Colonic mucosa (tissue), 4 donors: ENCODE measurements around the gene TMEM269. TPM values are rescaled to one million over a fixed set of nuclear protein-coding genes. Genes with fewer than 3 reads are reported as not detected.

Experiments
- DNase-seq: peaks from one replicate; pipeline ENCODE4 v3.0.0-alpha.2; 2020
- H3K27ac ChIP-seq: fragments of 200-600 bp; one replicate; pipeline ENCODE4 v1.8.0; 2021
- H3K27me3 ChIP-seq: fragments of 200-600 bp; one replicate; pipeline ENCODE4 v1.8.0; 2021
- H3K36me3 ChIP-seq: fragments of 200-600 bp; one replicate; pipeline ENCODE4 v1.8.0; 2021
- H3K4me1 ChIP-seq: fragments of 200-600 bp; one replicate; pipeline ENCODE4 v1.8.0; 2021; ENCODE audit warnings: mild to moderate bottlenecking
- H3K4me3 ChIP-seq: fragments of 200-600 bp; one replicate; pipeline ENCODE4 v1.8.0; 2021
- H3K9ac ChIP-seq, 2 donors: one replicate each; pipeline ENCODE4 v1.7.0; 2013; ENCODE audit warnings: control low read depth in 2 of 2, low read depth in 2 of 2, low read length in 2 of 2
- H3K9me3 ChIP-seq: fragments of 200-600 bp; one replicate; pipeline ENCODE4 v1.8.0; 2021
- intact Hi-C: fragments of 100-400 bp; cut with DNase I; formaldehyde crosslinking; loops from one replicate; pipeline ENCODE4 v1.14.1; 2022
- total RNA-seq, 2 donors: library from RNA; stranded (reverse); fragmentation: NEBNext Ultra II Directional in 1 of 2; extraction: Animal tissue kit (Norgen Biotek cat#: 25700) in 1 of 2; gene quantifications; one replicate each; pipeline ENCODE4 v1.2.1, GENCODE V29; 2021
- TF ChIP-seq, protein P1 (sequence below): fragments of 200-600 bp; IDR thresholded peaks from one replicate; pipeline ENCODE4 v1.8.0; 2022; ENCODE audit warnings: antibody characterized with exemption, mild to moderate bottlenecking
- donor health status: healthy.
- donor health status: DM: no; HTN: no; CAD: no.
- donor health status: DM: no; HTN: no; CAD: no.

Gene TMEM269
- total RNA-seq, 2 donors from 2014 or later, result 0.10 TPM; not detected in 1

DNA sequence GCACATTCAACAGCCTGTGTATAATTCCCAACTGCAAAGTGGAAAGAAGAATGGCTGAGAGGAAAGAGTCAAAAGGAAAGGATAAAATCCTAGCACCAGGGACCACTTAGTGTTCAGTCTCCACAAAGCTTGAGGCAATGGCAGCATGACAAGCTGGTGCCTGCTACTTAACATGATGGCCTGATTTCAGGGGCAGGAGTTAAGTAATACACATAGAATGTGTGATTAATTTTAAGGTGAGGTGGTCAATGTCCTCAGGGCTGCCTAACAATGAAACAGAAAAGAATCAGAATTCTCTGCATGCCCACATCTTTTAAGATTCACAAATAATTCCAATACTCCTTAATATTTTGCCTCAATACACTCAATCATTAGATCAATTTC is 26.9 kb upstream of the TMEM269 start:
- Histone ChIP-seq H3K36me3 (no peaks in the 10 kb centered on the region), H3K4me3 (no peak overlapping the region), H3K27me3 (no peaks in the 10 kb centered on the region), H3K4me1 (no peaks in the 10 kb centered on the region), H3K27ac (no peak overlapping the region), H3K9me3 (no peaks in the 10 kb centered on the region), H3K9ac (no peak overlapping the region)
- DNase-seq, result no peak
- TF ChIP-seq, protein P1, sequence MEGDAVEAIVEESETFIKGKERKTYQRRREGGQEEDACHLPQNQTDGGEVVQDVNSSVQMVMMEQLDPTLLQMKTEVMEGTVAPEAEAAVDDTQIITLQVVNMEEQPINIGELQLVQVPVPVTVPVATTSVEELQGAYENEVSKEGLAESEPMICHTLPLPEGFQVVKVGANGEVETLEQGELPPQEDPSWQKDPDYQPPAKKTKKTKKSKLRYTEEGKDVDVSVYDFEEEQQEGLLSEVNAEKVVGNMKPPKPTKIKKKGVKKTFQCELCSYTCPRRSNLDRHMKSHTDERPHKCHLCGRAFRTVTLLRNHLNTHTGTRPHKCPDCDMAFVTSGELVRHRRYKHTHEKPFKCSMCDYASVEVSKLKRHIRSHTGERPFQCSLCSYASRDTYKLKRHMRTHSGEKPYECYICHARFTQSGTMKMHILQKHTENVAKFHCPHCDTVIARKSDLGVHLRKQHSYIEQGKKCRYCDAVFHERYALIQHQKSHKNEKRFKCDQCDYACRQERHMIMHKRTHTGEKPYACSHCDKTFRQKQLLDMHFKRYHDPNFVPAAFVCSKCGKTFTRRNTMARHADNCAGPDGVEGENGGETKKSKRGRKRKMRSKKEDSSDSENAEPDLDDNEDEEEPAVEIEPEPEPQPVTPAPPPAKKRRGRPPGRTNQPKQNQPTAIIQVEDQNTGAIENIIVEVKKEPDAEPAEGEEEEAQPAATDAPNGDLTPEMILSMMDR, result no peak
- intact Hi-C loops, result no loop called here

DNA sequence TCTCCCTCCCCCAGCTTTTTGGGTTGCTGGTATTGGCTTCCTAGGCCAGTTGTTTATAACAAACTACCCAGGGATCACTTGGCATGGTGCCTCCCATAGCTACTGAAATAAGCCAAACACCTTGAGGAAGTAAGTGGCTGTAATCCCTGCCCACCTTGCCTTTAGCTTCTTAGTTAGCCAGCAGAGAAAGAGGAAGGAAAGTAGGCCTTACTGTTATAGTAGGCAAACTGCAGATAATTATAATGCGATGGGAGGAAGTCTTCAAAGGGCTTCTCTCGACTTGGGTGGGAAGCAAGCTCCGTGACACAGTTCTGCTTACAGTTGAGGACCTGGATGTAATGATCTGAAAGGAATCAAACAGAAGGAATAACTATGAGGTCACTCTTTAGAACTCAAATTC is 26.1 kb upstream of the TMEM269 start:
- intact Hi-C loops, result no loop called here
- H3K27ac ChIP-seq, result no peak overlapping the region
- no peaks in the 10 kb centered on the region for H3K27me3 ChIP-seq
- H3K4me3 ChIP-seq, result no peak overlapping the region
- TF ChIP-seq, protein P1, result no peak
- DNase-seq, result no peak
- H3K9ac ChIP-seq, result no peak overlapping the region
- no peaks in the 10 kb centered on the region for H3K4me1 ChIP-seq
- no peaks in the 10 kb centered on the region for H3K36me3 ChIP-seq
- H3K9me3 ChIP-seq, result no peaks in the 10 kb centered on the region

DNA sequence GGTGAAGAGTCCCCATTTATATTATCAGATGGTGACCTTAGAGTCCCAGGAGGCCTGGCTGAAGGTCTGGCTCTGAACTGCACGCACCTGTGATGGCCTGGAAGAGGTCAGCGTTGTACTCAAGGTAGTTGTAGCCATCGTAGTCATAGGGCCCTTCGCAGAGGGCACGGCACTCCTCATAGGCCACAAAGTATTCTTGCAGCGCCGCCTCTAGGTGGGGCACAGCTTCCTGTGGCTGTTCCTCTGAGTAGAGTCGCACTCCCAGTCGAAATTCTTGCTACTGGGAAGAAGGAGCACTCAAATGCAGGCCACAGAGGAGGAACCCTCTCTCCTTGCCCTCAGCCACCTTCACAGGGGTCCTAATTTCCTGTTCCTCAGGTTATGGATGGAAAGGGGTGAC is 25.7 kb upstream of the TMEM269 start:
- TF ChIP-seq, protein P1, result no peak
- H3K9ac ChIP-seq, result no peak overlapping the region
- H3K36me3 ChIP-seq, result no peaks in the 10 kb centered on the region
- intact Hi-C loops, result no loop called here
- no peaks in the 10 kb centered on the region for H3K27me3 ChIP-seq
- H3K27ac ChIP-seq, result no peak overlapping the region
- H3K9me3 ChIP-seq, result no peaks in the 10 kb centered on the region
- H3K4me1 ChIP-seq, result no peaks in the 10 kb centered on the region
- no peak for DNase-seq
- H3K4me3 ChIP-seq, result no peak overlapping the region

DNA sequence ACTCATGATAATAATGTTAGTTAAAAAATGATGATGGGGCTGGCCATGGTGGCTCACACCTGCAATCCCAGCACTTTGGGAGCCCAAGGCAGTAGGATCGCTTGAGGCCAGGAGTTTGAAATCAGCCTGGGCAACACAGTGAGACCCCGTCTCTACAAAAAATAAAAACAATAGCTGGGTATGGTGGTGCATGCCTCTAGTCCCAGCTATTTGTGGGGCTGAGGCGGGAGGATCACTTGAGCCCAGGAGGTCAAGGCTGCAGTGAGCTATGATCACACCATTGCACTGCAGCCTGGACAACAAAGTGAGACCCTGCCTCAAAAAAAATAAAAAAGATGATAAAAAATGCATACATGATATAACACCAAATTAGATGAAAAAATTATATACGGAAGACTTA is 23.2 kb upstream of the TMEM269 start:
- Histone ChIP-seq H3K4me1 (no peaks in the 10 kb centered on the region), H3K27ac (no peak overlapping the region)
- intact Hi-C loops, result no loop called here

DNA sequence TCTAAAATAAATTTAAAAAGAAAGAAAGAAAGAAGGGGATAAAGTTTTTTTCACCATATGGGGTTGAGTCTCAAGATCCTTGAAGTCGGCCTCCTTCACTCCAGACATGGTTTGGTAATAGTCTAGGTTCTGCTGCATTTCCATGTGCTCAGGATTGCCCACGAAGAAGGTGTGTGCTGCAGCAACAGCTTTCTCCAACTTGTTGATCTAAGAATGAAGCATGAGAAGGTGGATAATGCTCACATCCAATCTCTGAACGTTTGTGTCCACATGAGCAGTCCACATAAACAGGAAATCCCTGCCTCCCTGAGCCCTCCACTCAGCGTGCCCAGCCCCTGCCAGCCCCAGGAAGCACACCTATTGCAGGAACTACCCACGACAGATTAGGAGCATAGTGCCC is 22.5 kb upstream of the TMEM269 start:
- H3K27ac ChIP-seq, result no peak overlapping the region
- no peak overlapping the region for H3K9ac ChIP-seq
- H3K27me3 ChIP-seq, result no peaks in the 10 kb centered on the region
- no peak overlapping the region for H3K4me3 ChIP-seq
- no peaks in the 10 kb centered on the region for H3K4me1 ChIP-seq
- H3K9me3 ChIP-seq, result no peaks in the 10 kb centered on the region
- intact Hi-C loops, result no loop called here
- TF ChIP-seq, protein P1, result no peak
- DNase-seq, result no peak
- H3K36me3 ChIP-seq, result no peaks in the 10 kb centered on the region

More for the DNA sequence above, 23.2 kb upstream of the TMEM269 start:
- Histone ChIP-seq H3K4me3 (no peak overlapping the region), H3K27me3 (no peaks in the 10 kb centered on the region), H3K36me3 (no peaks in the 10 kb centered on the region), H3K9ac (no peak overlapping the region), H3K9me3 (no peaks in the 10 kb centered on the region)
- TF ChIP-seq, protein P1, result no peak
- DNase-seq, result no peak

DNA sequence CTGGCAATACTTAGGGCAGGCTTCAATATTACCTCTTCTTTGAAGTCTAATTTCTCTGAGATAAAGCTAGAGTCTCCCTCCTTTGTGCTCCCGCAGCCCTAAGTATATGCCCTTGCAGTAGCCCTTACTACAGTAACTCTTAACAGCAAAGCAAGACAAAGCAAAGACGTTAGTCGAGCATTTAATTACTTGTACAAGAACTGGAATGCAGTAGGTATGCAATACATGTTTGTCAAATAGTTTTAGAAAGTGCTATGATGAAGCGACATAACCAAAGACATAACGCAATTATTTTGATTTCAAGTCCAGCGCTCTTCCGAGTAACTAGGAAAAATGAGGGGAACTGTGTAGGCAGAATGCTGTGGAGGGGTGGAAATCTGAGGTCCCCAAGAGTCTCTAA is 19.5 kb upstream of the TMEM269 start:
- peak overlapping the region in 1 of 2 donors; percentile 83 for H3K9ac ChIP-seq
- H3K9me3 ChIP-seq, result no peaks in the 10 kb centered on the region
- no peaks in the 10 kb centered on the region for H3K36me3 ChIP-seq
- TF ChIP-seq, protein P1, result no peak
- no peaks in the 10 kb centered on the region for H3K4me1 ChIP-seq
- DNase-seq, result no peak
- H3K4me3 ChIP-seq, result peak overlapping the region; percentile 99
- no peaks in the 10 kb centered on the region for H3K27me3 ChIP-seq
- intact Hi-C loops, result loop anchor here (5.0 kb wide), 1 partner anchor 52 kb away; the partner anchor contains the start of genes ERMAP and SVBP
- no peak overlapping the region for H3K27ac ChIP-seq
